Kidney epithelial cell (primary cell): Measurements from ENCODE around the gene LCN12. TPM values are rescaled to one million over a fixed set of nuclear protein-coding genes. Genes with fewer than 3 reads are reported as not detected.
A peak's percentile ranks its signal among the peaks of the same experiment; 100 is the strongest.

Experiments used
- DNase-seq: peaks from one replicate; pipeline ENCODE4 v3.0.0-alpha.2; 2010; ENCODE audit warnings: low read depth
- H3K27me3 ChIP-seq: 2 replicates; pipeline ENCODE4 v1.6.0; 2011; ENCODE audit warnings: low read length; ENCODE audit not compliant: control insufficient read depth, insufficient read depth
- H3K36me3 ChIP-seq: 2 replicates; pipeline ENCODE4 v1.5.1; 2011; ENCODE audit warnings: low read length; ENCODE audit not compliant: control insufficient read depth, insufficient read depth
- H3K4me3 ChIP-seq: 2 replicates; pipeline ENCODE4 v1.5.1; 2011; ENCODE audit warnings: low read depth, mild to moderate bottlenecking, control low read depth, low read length
- CTCF ChIP-seq: IDR thresholded peaks from 2 replicates; pipeline ENCODE4 v1.5.1; 2011; ENCODE audit warnings: mild to moderate bottlenecking, moderate library complexity, low read length, control low read depth, inconsistent platforms; ENCODE audit not compliant: insufficient read depth, poor library complexity, severe bottlenecking
- total RNA-seq: library from RNA; depleted of rRNA; stranded (reverse); fragments of >200 nt; gene quantifications from 2 replicates; pipeline ENCODE4 v1.2.3, GENCODE V29; 2015

LCN12 gene
- total RNA-seq, 1 donor from 2014 or later = 1.2 TPM

- TF ChIP-seq CTCF = no peak
- DNase-seq = no peak
- H3K27me3 ChIP-seq = no peaks in the 10 kb centered on the region
- peaks cover 1% of the 10 kb centered on the region for H3K36me3 ChIP-seq
- no peak overlapping the region for H3K4me3 ChIP-seq
Observed at GRCh38 chr9:136945333-136946227, 6.5 kb upstream of the LCN12 start.

- Histone ChIP-seq H3K4me3 (no peak overlapping the region), H3K27me3 (no peaks in the 10 kb centered on the region), H3K36me3 (peaks cover 1% of the 10 kb centered on the region)
- no peak for TF ChIP-seq CTCF
- no peak for DNase-seq
Observed at GRCh38 chr9:136946228-136947027, 5.6 kb upstream of the LCN12 start.

GRCh38 chr9:136947028-136947891, 4.8 kb upstream of the LCN12 start:
- TF ChIP-seq CTCF = no peak
- no peak for DNase-seq
- H3K36me3 ChIP-seq = no peaks in the 10 kb centered on the region
- no peak overlapping the region for H3K4me3 ChIP-seq
- H3K27me3 ChIP-seq = no peaks in the 10 kb centered on the region

- H3K4me3 ChIP-seq = no peak overlapping the region
- no peaks in the 10 kb centered on the region for H3K36me3 ChIP-seq
- TF ChIP-seq CTCF = peak; percentile 61
- no peak for DNase-seq
- H3K27me3 ChIP-seq = no peaks in the 10 kb centered on the region
Observed at GRCh38 chr9:136947955-136948510, 4.0 kb upstream of the LCN12 start.

GRCh38 chr9:136949239-136949816, 2.7 kb upstream of the LCN12 start:
- H3K4me3 ChIP-seq = peak overlapping the region; percentile 63
- no peaks in the 10 kb centered on the region for H3K36me3 ChIP-seq
- H3K27me3 ChIP-seq = no peaks in the 10 kb centered on the region
- no peak for TF ChIP-seq CTCF
- DNase-seq = no peak
